IMR-90 (cell line): ENCODE results near the gene GLG1. TPM values are rescaled to one million over a fixed set of nuclear protein-coding genes. Genes with fewer than 3 reads are reported as not detected.

Experiments
- ATAC-seq: fragments of 200-7000 bp; cut with Tn5 transposase; 2 replicates; pipeline ENCODE4 v1.9.1; 2020; ENCODE audit warnings: low read depth, mild to moderate bottlenecking, moderate library complexity
- BruUV-seq: library from RNA; stranded (reverse); fragments of 400-500 nt; replicated peaks from 2 replicates; lab custom pipeline; 2021; lab: Mats Ljungman, UMichigan
- CTCF ChIA-PET: fragments of 300-600 bp; formaldehyde crosslinking; extraction: SDS; loops from one replicate; lab custom pipeline; 2021; ENCODE audit warnings: antibody characterized with exemption; lab: Yijun Ruan, JAX
- POLR2A ChIA-PET: fragments of 300-600 bp; sonication (Branson Sonifier 250); formaldehyde crosslinking; loops from one replicate; lab custom pipeline; 2022; ENCODE audit warnings: antibody characterized with exemption; ENCODE audit not compliant: unreplicated experiment; lab: Charles Lee
- DNase-seq: peaks from one replicate; pipeline ENCODE4 v3.0.0; 2013
- H2AFZ ChIP-seq: replicated peaks from 2 replicates; pipeline ENCODE3; 2013; ENCODE audit warnings: low read length, mild to moderate bottlenecking; ENCODE audit not compliant: poor library complexity
- H2AK5ac ChIP-seq: 2 replicates; pipeline ENCODE4 v1.6.1; 2013; ENCODE audit warnings: low read depth, low read length, inconsistent platforms
- H2AK9ac ChIP-seq: replicated peaks from 2 replicates; pipeline ENCODE3; 2013; ENCODE audit warnings: mild to moderate bottlenecking, low read depth, low read length, moderate library complexity; ENCODE audit not compliant: poor library complexity
- H2BK120ac ChIP-seq: 2 replicates; pipeline ENCODE4 v1.6.1; 2013; ENCODE audit warnings: low read depth, low read length, inconsistent platforms
- H2BK15ac ChIP-seq: 3 replicates; pipeline ENCODE4 v1.6.1; 2013; ENCODE audit warnings: low read depth, low read length, inconsistent platforms
- H2BK20ac ChIP-seq: 2 replicates; pipeline ENCODE4 v1.6.1; 2013; ENCODE audit warnings: low read depth, mild to moderate bottlenecking, inconsistent platforms, low read length, moderate library complexity
- H2BK5ac ChIP-seq: 2 replicates; pipeline ENCODE4 v1.6.1; 2013; ENCODE audit warnings: mild to moderate bottlenecking, low read depth, low read length, inconsistent platforms; ENCODE audit not compliant: poor library complexity, severe bottlenecking
- H3K14ac ChIP-seq: replicated peaks from 2 replicates; pipeline ENCODE4 v1.6.1; 2013; ENCODE audit warnings: low read depth, low read length, inconsistent platforms
- H3K18ac ChIP-seq: 2 replicates; pipeline ENCODE4 v1.6.1; 2013; ENCODE audit warnings: low read depth, low read length, control low read depth
- H3K23ac ChIP-seq: 2 replicates; pipeline ENCODE4 v1.6.1; 2013; ENCODE audit warnings: low read depth, low read length, inconsistent platforms
- H3K27ac ChIP-seq: 2 replicates; pipeline ENCODE4 v1.5.1; 2013; ENCODE audit warnings: mild to moderate bottlenecking, control low read depth, low read length; ENCODE audit not compliant: insufficient read depth
- H3K27me3 ChIP-seq: 2 replicates; pipeline ENCODE4 v1.6.1; 2013; ENCODE audit warnings: low read length; ENCODE audit not compliant: control insufficient read depth, insufficient read depth
- H3K36me3 ChIP-seq: 2 replicates; pipeline ENCODE4 v1.6.1; 2013; ENCODE audit warnings: low read length, mixed read lengths; ENCODE audit not compliant: control insufficient read depth, insufficient read depth
- H3K4ac ChIP-seq: 2 replicates; pipeline ENCODE4 v1.6.1; 2013; ENCODE audit warnings: low read depth, low read length, inconsistent platforms
- H3K4me1 ChIP-seq: 2 replicates; pipeline ENCODE4 v1.6.1; 2013; ENCODE audit warnings: low read length, mixed read lengths; ENCODE audit not compliant: control insufficient read depth, insufficient read depth
- H3K4me2 ChIP-seq: 2 replicates; pipeline ENCODE4 v1.6.1; 2013; ENCODE audit warnings: low read depth, mild to moderate bottlenecking, control low read depth, low read length, moderate library complexity
- H3K4me3 ChIP-seq: 2 replicates; pipeline ENCODE4 v1.5.1; 2013; ENCODE audit warnings: low read depth, mild to moderate bottlenecking, control low read depth, low read length, moderate library complexity; ENCODE audit not compliant: insufficient read depth
- H3K56ac ChIP-seq: 2 replicates; pipeline ENCODE4 v1.6.1; 2013; ENCODE audit warnings: low read length, inconsistent platforms; ENCODE audit not compliant: insufficient read depth; ENCODE audit errors: extremely low read depth
- H3K79me1 ChIP-seq, 2 experiments: 2 replicates each; pipeline ENCODE4 v1.6.1; 2013; ENCODE audit warnings: low read length in 2 of 2, inconsistent platforms in 1 of 2, low read depth in 1 of 2
- H3K9ac ChIP-seq: 2 replicates; pipeline ENCODE4 v1.6.1; 2013; ENCODE audit warnings: low read depth, low read length, control low read depth
- H3K9me1 ChIP-seq: 2 replicates; pipeline ENCODE4 v1.6.1; 2013; ENCODE audit warnings: low read length, inconsistent platforms; ENCODE audit not compliant: insufficient read depth
- H3K9me3 ChIP-seq: 2 replicates; pipeline ENCODE4 v1.6.1; 2013; ENCODE audit warnings: low read length; ENCODE audit not compliant: control insufficient read depth, insufficient read depth
- H4K20me1 ChIP-seq: 2 replicates; pipeline ENCODE4 v1.6.1; 2013; ENCODE audit warnings: low read length, inconsistent platforms; ENCODE audit not compliant: insufficient read depth
- H4K5ac ChIP-seq: 2 replicates; pipeline ENCODE4 v1.6.1; 2013; ENCODE audit warnings: mild to moderate bottlenecking, low read depth, low read length, control low read depth
- H4K8ac ChIP-seq, 2 experiments: 2 replicates each; pipeline ENCODE4 v1.6.1; 2013; ENCODE audit warnings: low read depth in 2 of 2, low read length in 2 of 2, control low read depth in 1 of 2, inconsistent platforms in 1 of 2
- H4K91ac ChIP-seq: 2 replicates; pipeline ENCODE4 v1.6.1; 2013; ENCODE audit warnings: low read depth, low read length, inconsistent platforms; ENCODE audit not compliant: insufficient read depth
- BHLHE40 ChIP-seq: fragments of 150-350 bp; IDR thresholded peaks from 2 replicates; pipeline ENCODE4 v1.6.1; 2016; ENCODE audit warnings: mild to moderate bottlenecking, low read depth, low read length
- CEBPB ChIP-seq: IDR thresholded peaks from 2 replicates; pipeline ENCODE4 v1.6.1; 2012; ENCODE audit warnings: low read depth, low read length, improper control_type of control experiment
- CHD1 ChIP-seq: IDR thresholded peaks from 2 replicates; pipeline ENCODE4 v1.6.1; 2012; ENCODE audit warnings: low read depth, low read length, improper control_type of control experiment
- FOS ChIP-seq: fragments of 150-350 bp; IDR thresholded peaks from 2 replicates; pipeline ENCODE4 v1.6.1; 2016; ENCODE audit warnings: low read depth, low read length
- MAFK ChIP-seq: IDR thresholded peaks from 2 replicates; pipeline ENCODE4 v1.6.1; 2012; ENCODE audit warnings: low read depth, low read length, improper control_type of control experiment
- MAZ ChIP-seq: IDR thresholded peaks from 2 replicates; pipeline ENCODE4 v1.6.1; 2012; ENCODE audit warnings: low read depth, mild to moderate bottlenecking, low read length, improper control_type of control experiment, moderate library complexity, borderline replicate concordance
- MXI1 ChIP-seq: IDR thresholded peaks from 2 replicates; pipeline ENCODE4 v1.6.1; 2012; ENCODE audit warnings: low read depth, mild to moderate bottlenecking, low read length, moderate library complexity, borderline replicate concordance
- NFE2L2 ChIP-seq: fragments of 150-350 bp; IDR thresholded peaks from 2 replicates; pipeline ENCODE4 v1.6.1; 2016; ENCODE audit warnings: low read depth, mild to moderate bottlenecking, low read length
- POLR2A ChIP-seq: IDR thresholded peaks from 2 replicates; pipeline ENCODE4 v1.6.1; 2012; ENCODE audit warnings: mild to moderate bottlenecking, low read depth, low read length
- RAD21 ChIP-seq: IDR thresholded peaks from 2 replicates; pipeline ENCODE4 v1.6.1; 2012; ENCODE audit warnings: low read length, improper control_type of control experiment
- RCOR1 ChIP-seq: IDR thresholded peaks from 2 replicates; pipeline ENCODE4 v1.6.1; 2012; ENCODE audit warnings: mild to moderate bottlenecking, low read length, improper control_type of control experiment; ENCODE audit not compliant: insufficient replicate concordance
- RFX5 ChIP-seq: IDR thresholded peaks from 2 replicates; pipeline ENCODE4 v1.8.0; 2012; ENCODE audit warnings: low read depth, mild to moderate bottlenecking, low read length, moderate library complexity
- SMC3 ChIP-seq: fragments of 150-350 bp; IDR thresholded peaks from 2 replicates; pipeline ENCODE4 v1.6.1; 2016; ENCODE audit warnings: low read depth, mild to moderate bottlenecking, antibody characterized with exemption, low read length, moderate library complexity
- WGBS, 2 experiments: methylation state at CpG; one replicate each; pipeline versions ENCODE4 v1.1.5 to v1.1.7; 2013; ENCODE audit warnings: missing lambda C conversion rate in 2 of 2; ENCODE audit not compliant: insufficient read length in 1 of 2; ENCODE audit errors: extremely low coverage in 2 of 2; 5-methylcytosine and 5-hydroxymethylcytosine counted together
- dilution Hi-C: fragments of 300-500 bp; cut with HindIII; formaldehyde crosslinking; loops from one replicate; pipeline ENCODE4 v1.14.3; 2018; ENCODE audit warnings: low sequenced_read_pairs; ENCODE audit not compliant: unreplicated experiment
- in situ Hi-C: fragments of 300-500 bp; cut with MboI; formaldehyde crosslinking; loops from 3 replicates; pipeline ENCODE4 v1.14.3; 2019; ENCODE audit warnings: low sequenced_read_pairs, inconsistent platforms, mixed read lengths
- intact Hi-C: fragments of 100-400 bp; cut with micrococcal nuclease; formaldehyde crosslinking; loops from 2 replicates; pipeline ENCODE4 v1.10.0; 2022
- polyA plus RNA-seq, 3 experiments: library from polyadenylated mRNA; depleted of rRNA; stranded (reverse); fragments of >200 nt; gene quantifications; 2 replicates each; pipeline ENCODE4 v1.2.3, GENCODE V29; 2012; ENCODE audit warnings: low replicate concordance in 1 of 3
- total RNA-seq: library from RNA; depleted of rRNA; stranded (reverse); fragments of >200 nt; gene quantifications from 2 replicates; pipeline ENCODE4 v1.2.3, GENCODE V29; 2012
- TF ChIP-seq, protein P1 (sequence below): fragments of 150-350 bp; IDR thresholded peaks from 2 replicates; pipeline ENCODE4 v1.6.1; 2016; ENCODE audit warnings: low read depth, mild to moderate bottlenecking, low read length, moderate library complexity, borderline replicate concordance
- TF ChIP-seq, protein P2 (sequence below): fragments of 150-350 bp; IDR thresholded peaks from 2 replicates; pipeline ENCODE4 v1.6.1; 2017; ENCODE audit warnings: mild to moderate bottlenecking, antibody characterized with exemption, low read length, low read depth
- TF ChIP-seq, protein P3 (sequence below): conservative IDR thresholded peaks from 2 replicates; pipeline ENCODE4 v1.5.1; 2012; ENCODE audit warnings: mild to moderate bottlenecking, low read depth, low read length, improper control_type of control experiment

The GLG1 gene
- total and polyA plus RNA-seq, 2 of the 4 experiments (the other 2 are of a cell fraction) = 91.0 to 107 TPM

DNA sequence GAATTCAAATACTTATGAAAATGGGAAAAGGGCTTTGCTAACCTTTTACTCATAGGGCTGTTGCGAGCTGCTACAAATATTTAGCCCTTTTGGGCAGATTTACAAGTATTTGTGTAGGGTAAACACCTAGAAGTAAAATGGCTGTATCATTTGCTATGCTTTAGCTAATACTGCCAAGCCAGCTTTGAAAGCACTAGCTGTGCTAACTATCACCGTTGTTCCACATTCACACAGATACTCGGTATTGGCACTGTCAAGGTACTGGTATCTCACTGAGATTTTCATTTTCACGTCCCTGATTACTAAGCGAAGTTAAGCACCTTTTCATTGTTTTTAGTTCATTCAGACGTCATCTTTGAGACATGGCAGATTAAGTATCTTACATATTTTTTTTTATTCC, 84.8 kb downstream of the GLG1 start:
- TF ChIP-seq RCOR1 (no peak), MAZ (no peak), CEBPB (no peak), RAD21 (no peak), NFE2L2 (no peak), RFX5 (no peak), MXI1 (no peak), SMC3 (no peak), FOS (no peak), BHLHE40 (no peak), CHD1 (no peak), MAFK (no peak), POLR2A (no peak)
- TF ChIP-seq, protein P1, sequence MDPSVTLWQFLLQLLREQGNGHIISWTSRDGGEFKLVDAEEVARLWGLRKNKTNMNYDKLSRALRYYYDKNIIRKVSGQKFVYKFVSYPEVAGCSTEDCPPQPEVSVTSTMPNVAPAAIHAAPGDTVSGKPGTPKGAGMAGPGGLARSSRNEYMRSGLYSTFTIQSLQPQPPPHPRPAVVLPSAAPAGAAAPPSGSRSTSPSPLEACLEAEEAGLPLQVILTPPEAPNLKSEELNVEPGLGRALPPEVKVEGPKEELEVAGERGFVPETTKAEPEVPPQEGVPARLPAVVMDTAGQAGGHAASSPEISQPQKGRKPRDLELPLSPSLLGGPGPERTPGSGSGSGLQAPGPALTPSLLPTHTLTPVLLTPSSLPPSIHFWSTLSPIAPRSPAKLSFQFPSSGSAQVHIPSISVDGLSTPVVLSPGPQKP = no peak
- TF ChIP-seq, protein P2, sequence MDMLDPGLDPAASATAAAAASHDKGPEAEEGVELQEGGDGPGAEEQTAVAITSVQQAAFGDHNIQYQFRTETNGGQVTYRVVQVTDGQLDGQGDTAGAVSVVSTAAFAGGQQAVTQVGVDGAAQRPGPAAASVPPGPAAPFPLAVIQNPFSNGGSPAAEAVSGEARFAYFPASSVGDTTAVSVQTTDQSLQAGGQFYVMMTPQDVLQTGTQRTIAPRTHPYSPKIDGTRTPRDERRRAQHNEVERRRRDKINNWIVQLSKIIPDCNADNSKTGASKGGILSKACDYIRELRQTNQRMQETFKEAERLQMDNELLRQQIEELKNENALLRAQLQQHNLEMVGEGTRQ = no peak
- TF ChIP-seq, protein P3, sequence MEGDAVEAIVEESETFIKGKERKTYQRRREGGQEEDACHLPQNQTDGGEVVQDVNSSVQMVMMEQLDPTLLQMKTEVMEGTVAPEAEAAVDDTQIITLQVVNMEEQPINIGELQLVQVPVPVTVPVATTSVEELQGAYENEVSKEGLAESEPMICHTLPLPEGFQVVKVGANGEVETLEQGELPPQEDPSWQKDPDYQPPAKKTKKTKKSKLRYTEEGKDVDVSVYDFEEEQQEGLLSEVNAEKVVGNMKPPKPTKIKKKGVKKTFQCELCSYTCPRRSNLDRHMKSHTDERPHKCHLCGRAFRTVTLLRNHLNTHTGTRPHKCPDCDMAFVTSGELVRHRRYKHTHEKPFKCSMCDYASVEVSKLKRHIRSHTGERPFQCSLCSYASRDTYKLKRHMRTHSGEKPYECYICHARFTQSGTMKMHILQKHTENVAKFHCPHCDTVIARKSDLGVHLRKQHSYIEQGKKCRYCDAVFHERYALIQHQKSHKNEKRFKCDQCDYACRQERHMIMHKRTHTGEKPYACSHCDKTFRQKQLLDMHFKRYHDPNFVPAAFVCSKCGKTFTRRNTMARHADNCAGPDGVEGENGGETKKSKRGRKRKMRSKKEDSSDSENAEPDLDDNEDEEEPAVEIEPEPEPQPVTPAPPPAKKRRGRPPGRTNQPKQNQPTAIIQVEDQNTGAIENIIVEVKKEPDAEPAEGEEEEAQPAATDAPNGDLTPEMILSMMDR = no peak
- in situ Hi-C loops = no loop called here
- 100% methylated on average over 3 of the region's 6 CpGs; no CpG with 5 or more reads in 1 of the 2 experiments for WGBS, 2 experiments
- ATAC-seq (peak; percentile 62), DNase-seq (peak; percentile 16)
- Histone ChIP-seq H3K23ac (no peak overlapping the region), H4K5ac (no peak overlapping the region), H2BK15ac (no peak overlapping the region; the same call in 2 of the 3 replicates), H2AK9ac (no peak overlapping the region), H4K20me1 (peaks cover 6% of the 10 kb centered on the region; the same call in 1 of the 2 replicates), H3K27me3 (no peaks in the 10 kb centered on the region), H4K91ac (no peak overlapping the region), H2BK20ac (no peak overlapping the region), H2AK5ac (no peak overlapping the region; the same call in 1 of the 2 replicates), H3K56ac (no peak overlapping the region), H2BK5ac (no peak overlapping the region), H3K9me3 (no peaks in the 10 kb centered on the region), H4K8ac (no peak overlapping the region), H3K18ac (no peak overlapping the region), H3K4ac (no peak overlapping the region), H3K4me1 (peaks cover 3% of the 10 kb centered on the region; the same call in 1 of the 2 replicates), H3K9me1 (0 out of 2 replicates have a peak, but pooled peaks cover 3% of the 10 kb centered on the region), H2AFZ (no peak overlapping the region), H3K4me3 (no peak overlapping the region), H3K9ac (no peak overlapping the region), H2BK120ac (no peak overlapping the region), H3K14ac (no peak overlapping the region), H3K36me3 (0 out of 2 replicates have a peak, but pooled peaks cover 1% of the 10 kb centered on the region), H3K4me2 (no peak overlapping the region), H3K79me1 (peaks cover 10 to 27% of the 10 kb centered on the region in 2 experiments; a peak in 3 of 4 replicates), H3K27ac (no peak overlapping the region)
- dilution Hi-C loops = no loop called here
- ChIA-PET CTCF (no interaction called here), POLR2A (no interaction called here)
- no TSS peak for BruUV-seq
- intact Hi-C loops = no loop called here
